Endothelial cell (in vitro differentiated cells): ENCODE results near the gene ZNF764. TPM values are rescaled to one million over a fixed set of nuclear protein-coding genes. Genes with fewer than 3 reads are reported as not detected.

Source experiments
- DNase-seq: peaks from one replicate; pipeline ENCODE4 v3.0.0; 2021; ENCODE audit warnings: low spot score
- H3K27ac Mint-ChIP-seq: one replicate; pipeline ENCODE4 v1.8.0; 2021; ENCODE audit warnings: mixed read lengths, inconsistent platforms; ENCODE audit not compliant: unreplicated experiment
- H3K27me3 Mint-ChIP-seq: one replicate; pipeline ENCODE4 v1.8.0; 2021; ENCODE audit warnings: mild to moderate bottlenecking, moderate library complexity, mixed read lengths, inconsistent platforms; ENCODE audit not compliant: unreplicated experiment
- H3K36me3 Mint-ChIP-seq: one replicate; pipeline ENCODE4 v1.8.0; 2021; ENCODE audit warnings: mild to moderate bottlenecking, low read depth, mixed read lengths, inconsistent platforms; ENCODE audit not compliant: unreplicated experiment
- H3K4me1 Mint-ChIP-seq: one replicate; pipeline ENCODE4 v1.8.0; 2021; ENCODE audit warnings: mild to moderate bottlenecking, mixed read lengths, inconsistent platforms; ENCODE audit not compliant: unreplicated experiment
- H3K4me3 Mint-ChIP-seq: one replicate; pipeline ENCODE4 v1.8.0; 2021; ENCODE audit warnings: mild to moderate bottlenecking, mixed read lengths, inconsistent platforms; ENCODE audit not compliant: unreplicated experiment
- H3K9me3 Mint-ChIP-seq: one replicate; pipeline ENCODE4 v1.8.0; 2021; ENCODE audit warnings: mixed read lengths, inconsistent platforms; ENCODE audit not compliant: unreplicated experiment
- total RNA-seq: library from RNA; stranded (reverse); fragmentation: NEBNext Ultra II Directional; extraction: Animal tissue kit (Norgen Biotek cat#: 25700); gene quantifications from one replicate; pipeline ENCODE4 v1.2.1, GENCODE V29; 2021; ENCODE audit not compliant: unreplicated experiment
- TF ChIP-seq, protein P1 (sequence below): fragments of 200-600 bp; sonication (generic); IDR thresholded peaks from one replicate; pipeline ENCODE4 v1.5.0; 2021; ENCODE audit warnings: antibody characterized with exemption; ENCODE audit not compliant: unreplicated experiment

ZNF764 gene
- total RNA-seq, 1 donor from 2014 or later: 13.8 TPM

DNA sequence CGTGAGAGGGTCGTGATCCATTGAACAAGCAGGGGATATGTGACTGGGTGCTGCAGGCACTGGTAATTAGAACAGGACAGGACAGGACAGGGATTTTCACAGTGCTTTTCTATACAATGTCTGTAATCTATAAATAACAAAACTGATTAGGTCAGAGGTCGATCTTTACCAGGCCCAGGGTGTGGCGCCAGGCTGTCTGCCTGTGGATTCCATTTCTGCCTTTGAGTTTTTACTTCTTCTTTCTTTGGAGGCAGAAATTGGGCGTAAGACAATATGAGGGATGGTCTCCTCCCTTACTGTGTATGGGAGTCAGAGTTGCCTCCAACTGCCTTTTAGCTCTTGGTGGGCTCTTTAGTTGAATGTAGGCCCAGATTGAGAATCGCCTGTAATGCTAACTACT is 1.5 kb upstream of the ZNF764 start:
- Mint-ChIP-seq H3K4me3 (no peak overlapping the region), H3K27ac (peak overlapping the region; percentile 0), H3K9me3 (no peaks in the 10 kb centered on the region)

DNA sequence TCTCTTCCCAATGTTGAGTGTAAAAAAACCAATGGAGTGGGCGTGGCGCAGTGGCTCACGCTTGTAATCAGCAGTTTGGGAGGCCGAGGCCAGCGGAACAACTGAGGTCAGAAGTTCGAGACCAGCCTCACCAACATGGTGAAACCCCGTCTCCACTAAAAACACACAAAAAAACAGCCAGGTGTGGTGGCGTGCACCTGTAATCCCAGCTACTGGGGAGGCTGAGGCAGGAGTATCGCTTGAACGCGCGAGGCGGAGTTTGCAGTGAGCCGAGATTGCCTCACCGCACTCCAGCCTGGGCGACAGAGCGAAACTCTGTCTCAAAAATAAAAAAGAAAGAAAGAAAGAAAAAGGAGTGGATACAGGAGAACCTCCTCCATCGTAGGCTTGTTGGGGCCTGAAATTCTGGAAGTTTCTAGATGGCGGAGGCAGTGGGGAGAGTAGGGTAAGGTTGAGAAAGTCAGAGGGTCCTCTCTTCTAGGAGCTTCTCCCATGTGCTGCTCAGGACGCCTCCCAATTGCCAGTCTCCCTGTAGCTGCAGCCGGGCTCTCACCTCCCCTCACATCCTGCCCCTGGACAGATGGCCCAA is 709 bp upstream of the ZNF764 start:
- Mint-ChIP-seq H3K4me1 (peaks cover 23% of the 10 kb centered on the region), H3K4me3 (peak overlapping the region; percentile 89), H3K27me3 (peaks cover 10% of the 10 kb centered on the region), H3K36me3 (peaks cover 9% of the 10 kb centered on the region), H3K27ac (peak overlapping the region; percentile 92), H3K9me3 (no peaks in the 10 kb centered on the region)
- TF ChIP-seq, protein P1, sequence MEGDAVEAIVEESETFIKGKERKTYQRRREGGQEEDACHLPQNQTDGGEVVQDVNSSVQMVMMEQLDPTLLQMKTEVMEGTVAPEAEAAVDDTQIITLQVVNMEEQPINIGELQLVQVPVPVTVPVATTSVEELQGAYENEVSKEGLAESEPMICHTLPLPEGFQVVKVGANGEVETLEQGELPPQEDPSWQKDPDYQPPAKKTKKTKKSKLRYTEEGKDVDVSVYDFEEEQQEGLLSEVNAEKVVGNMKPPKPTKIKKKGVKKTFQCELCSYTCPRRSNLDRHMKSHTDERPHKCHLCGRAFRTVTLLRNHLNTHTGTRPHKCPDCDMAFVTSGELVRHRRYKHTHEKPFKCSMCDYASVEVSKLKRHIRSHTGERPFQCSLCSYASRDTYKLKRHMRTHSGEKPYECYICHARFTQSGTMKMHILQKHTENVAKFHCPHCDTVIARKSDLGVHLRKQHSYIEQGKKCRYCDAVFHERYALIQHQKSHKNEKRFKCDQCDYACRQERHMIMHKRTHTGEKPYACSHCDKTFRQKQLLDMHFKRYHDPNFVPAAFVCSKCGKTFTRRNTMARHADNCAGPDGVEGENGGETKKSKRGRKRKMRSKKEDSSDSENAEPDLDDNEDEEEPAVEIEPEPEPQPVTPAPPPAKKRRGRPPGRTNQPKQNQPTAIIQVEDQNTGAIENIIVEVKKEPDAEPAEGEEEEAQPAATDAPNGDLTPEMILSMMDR: no peak
- no peak for DNase-seq

More for the DNA sequence above, 1.5 kb upstream of the ZNF764 start:
- Mint-ChIP-seq H3K4me1 (peaks cover 18% of the 10 kb centered on the region), H3K36me3 (peaks cover 5% of the 10 kb centered on the region), H3K27me3 (peaks cover 5% of the 10 kb centered on the region)
- TF ChIP-seq, protein P1: no peak
- no peak for DNase-seq

DNA sequence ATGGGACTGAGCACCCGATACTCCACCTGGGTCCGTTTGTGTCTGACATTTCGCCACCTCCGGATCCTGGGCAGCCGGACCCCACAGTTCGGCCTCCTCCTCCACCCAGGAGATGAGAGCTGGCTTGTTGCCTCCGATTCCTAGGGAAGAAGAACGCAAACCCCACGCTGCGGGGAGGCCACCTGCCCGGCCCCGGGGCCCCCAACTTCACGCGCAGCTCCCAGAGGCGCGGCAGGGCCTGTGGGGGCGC is 542 bp downstream of the ZNF764 start:
- Mint-ChIP-seq H3K4me1 (peaks cover 32% of the 10 kb centered on the region), H3K9me3 (no peaks in the 10 kb centered on the region), H3K36me3 (peaks cover 15% of the 10 kb centered on the region), H3K27me3 (peaks cover 10% of the 10 kb centered on the region), H3K4me3 (peak overlapping the region; percentile 88), H3K27ac (peak overlapping the region; percentile 86)
- DNase-seq: peak; percentile 17
- TF ChIP-seq, protein P1: no peak

DNA sequence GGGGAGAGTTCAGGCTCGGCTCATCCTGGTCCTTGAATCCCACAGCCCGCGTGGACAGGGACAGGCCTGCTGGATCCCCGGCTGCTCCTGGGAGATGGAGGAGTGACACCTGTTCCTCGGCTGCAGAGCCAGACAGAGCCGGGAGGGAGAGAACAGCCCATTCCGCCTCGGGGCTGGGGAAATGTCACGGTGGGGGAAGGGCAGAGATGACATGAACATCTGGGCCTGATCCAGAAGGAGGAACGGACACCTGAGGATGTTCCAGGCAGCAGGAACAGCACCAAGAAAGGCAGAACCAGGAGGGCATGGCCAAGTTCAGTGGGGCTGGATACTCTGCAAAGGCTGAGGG is 2.1 kb downstream of the ZNF764 start:
- H3K9me3 Mint-ChIP-seq: no peaks in the 10 kb centered on the region
- peaks cover 8% of the 10 kb centered on the region for H3K27me3 Mint-ChIP-seq
- no peak overlapping the region for H3K27ac Mint-ChIP-seq
- TF ChIP-seq, protein P1: no peak
- peak overlapping the region; percentile 85 for H3K4me3 Mint-ChIP-seq
- H3K36me3 Mint-ChIP-seq: peaks cover 15% of the 10 kb centered on the region
- DNase-seq: no peak
- peaks cover 29% of the 10 kb centered on the region for H3K4me1 Mint-ChIP-seq

DNA sequence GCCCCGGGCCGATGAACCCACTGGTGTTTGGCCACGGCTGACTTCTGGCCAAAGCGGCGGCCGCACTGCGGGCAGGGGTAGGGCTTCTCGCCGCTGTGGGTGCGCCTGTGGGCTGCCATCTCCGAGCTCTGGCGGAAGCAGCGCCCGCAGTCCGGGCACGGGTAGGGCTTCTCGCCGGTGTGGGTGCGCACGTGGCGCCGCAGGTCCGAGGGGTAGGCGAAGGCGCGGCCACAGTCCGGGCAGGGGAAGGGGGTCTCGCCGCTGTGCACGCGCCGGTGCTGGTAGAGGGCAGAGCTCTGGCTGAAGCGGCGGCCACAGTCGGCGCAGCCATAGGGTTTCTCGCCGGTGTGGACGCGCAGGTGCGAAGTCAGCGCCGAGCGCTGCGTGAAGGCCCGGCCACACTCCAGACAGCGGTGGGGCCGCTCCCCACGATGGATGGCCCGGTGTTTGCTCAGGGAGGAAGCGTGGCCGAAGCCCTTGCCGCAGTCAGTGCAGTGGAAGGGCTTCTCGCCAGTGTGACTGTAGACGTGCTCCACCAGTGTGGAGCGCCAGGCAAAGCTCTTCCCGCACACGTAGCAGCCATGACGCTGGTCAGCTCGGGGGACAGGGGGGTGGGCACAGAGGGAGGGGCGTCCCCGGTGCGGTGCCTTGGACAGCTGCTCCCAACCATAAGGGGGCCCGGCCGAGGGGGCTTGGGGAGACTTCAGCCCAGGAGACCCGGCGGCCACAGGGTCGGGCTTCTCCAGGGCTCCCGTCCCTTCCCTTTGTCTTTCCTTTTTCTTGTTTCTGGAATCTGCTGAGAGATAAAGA is 2.7 kb downstream of the ZNF764 start:
- peaks cover 8% of the 10 kb centered on the region for H3K27me3 Mint-ChIP-seq
- DNase-seq: no peak
- H3K4me3 Mint-ChIP-seq: peak overlapping the region; percentile 85
- no peak overlapping the region for H3K27ac Mint-ChIP-seq
- H3K9me3 Mint-ChIP-seq: no peaks in the 10 kb centered on the region
- peaks cover 15% of the 10 kb centered on the region for H3K36me3 Mint-ChIP-seq
- peaks cover 29% of the 10 kb centered on the region for H3K4me1 Mint-ChIP-seq
- TF ChIP-seq, protein P1: no peak
